GM12875 (cell line): ENCODE measurements around the gene TOP3B.

ENCODE experiments used
- H3K4me3 ChIP-seq: one replicate; pipeline ENCODE4 v1.5.1; 2011; ENCODE audit warnings: low read depth, low read length, control low read depth
- CTCF ChIP-seq: IDR thresholded peaks from 2 replicates; pipeline ENCODE4 v1.5.1; 2011; ENCODE audit warnings: low read depth, mild to moderate bottlenecking, control low read depth, inconsistent platforms, low read length, moderate library complexity, borderline replicate concordance; ENCODE audit not compliant: insufficient read depth

The TOP3B gene

GRCh38 chr22:22001664-22002525 lies 19.3 kb upstream of the TOP3B start:
- TF ChIP-seq CTCF: no peak
- no peak overlapping the region for H3K4me3 ChIP-seq

- no peak for TF ChIP-seq CTCF
- no peak overlapping the region for H3K4me3 ChIP-seq
Measured at GRCh38 chr22:21998595-21999247, 16.1 kb upstream of the TOP3B start.

GRCh38 chr22:21996175-21996720 lies 13.7 kb upstream of the TOP3B start:
- H3K4me3 ChIP-seq: no peak overlapping the region
- no peak for TF ChIP-seq CTCF

- no peak for TF ChIP-seq CTCF
- H3K4me3 ChIP-seq: no peak overlapping the region
Measured at GRCh38 chr22:21995660-21996059, 13.1 kb upstream of the TOP3B start.

- no peak for TF ChIP-seq CTCF
- no peak overlapping the region for H3K4me3 ChIP-seq
Measured at GRCh38 chr22:21994881-21995444, 12.4 kb upstream of the TOP3B start.

- no peak for TF ChIP-seq CTCF
- no peak overlapping the region for H3K4me3 ChIP-seq
Measured at GRCh38 chr22:21992593-21993237, 10.1 kb upstream of the TOP3B start.
